ENCODE results near the gene PLXNA1.

PLXNA1 gene

GRCh38 chr3:127017781-127018180, 34.9 kb downstream of the PLXNA1 start:
- DNase-seq (ENCODE audit: low read depth in 3 of 3): no peak

- DNase-seq (ENCODE audit: low read depth in 3 of 3): no peak
Measured at GRCh38 chr3:127018306-127018828, 35.5 kb downstream of the PLXNA1 start.

DNA sequence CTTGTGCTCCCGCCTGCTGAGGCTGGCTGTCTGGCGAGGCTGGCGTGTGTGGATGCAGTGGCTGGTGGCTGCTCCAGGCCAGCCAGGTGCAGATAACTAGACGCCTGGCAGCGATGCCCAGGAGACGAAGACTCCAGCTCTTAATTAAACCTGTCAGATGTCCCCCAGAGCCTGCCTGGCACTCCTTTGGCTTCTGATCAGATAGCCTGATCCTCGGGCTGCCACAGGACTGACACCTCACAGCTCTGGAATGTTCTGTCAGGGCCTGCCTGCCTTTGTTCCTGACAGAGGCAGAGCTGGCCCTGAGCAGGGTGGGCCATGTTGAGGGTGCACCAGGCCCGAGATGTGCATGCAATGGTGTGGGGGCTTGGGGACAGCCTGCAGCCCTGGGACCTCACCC, 36.5 kb downstream of the PLXNA1 start:
- DNase-seq (ENCODE audit: low read depth in 3 of 3): no peak

- no peak for DNase-seq (ENCODE audit: low read depth in 3 of 3)
Measured at GRCh38 chr3:127020543-127020942, 37.6 kb downstream of the PLXNA1 start.

- DNase-seq (ENCODE audit: low read depth in 3 of 3): no peak
Measured at GRCh38 chr3:127022849-127023248, 39.9 kb downstream of the PLXNA1 start.

GRCh38 chr3:127025456-127025855, 42.5 kb downstream of the PLXNA1 start:
- no peak for DNase-seq (ENCODE audit: low read depth in 3 of 3)

DNA sequence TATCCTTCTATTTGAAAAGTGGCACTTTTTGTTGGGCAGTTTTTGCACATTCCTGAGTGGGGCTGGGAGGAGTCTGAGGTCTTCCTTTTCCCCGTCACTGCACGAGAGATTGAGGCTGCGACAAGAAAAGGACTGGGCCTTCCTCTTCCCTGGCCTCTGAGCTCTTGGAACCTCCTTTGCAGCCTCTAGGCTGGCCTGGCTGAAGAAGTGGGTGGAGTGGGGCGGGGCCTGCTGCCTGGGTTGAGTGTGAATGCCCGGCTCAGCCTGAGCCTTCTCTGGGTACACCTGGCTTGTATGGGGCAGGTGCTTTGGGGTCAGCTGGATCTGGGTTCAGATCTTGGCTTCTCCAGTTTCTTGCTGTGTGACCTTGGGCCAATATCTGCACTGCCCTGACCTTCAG, 43.1 kb downstream of the PLXNA1 start:
- DNase-seq (ENCODE audit: low read depth in 3 of 3): no peak

GRCh38 chr3:127026661-127027060, 43.7 kb downstream of the PLXNA1 start:
- DNase-seq (ENCODE audit: low read depth in 3 of 3): no peak

DNA sequence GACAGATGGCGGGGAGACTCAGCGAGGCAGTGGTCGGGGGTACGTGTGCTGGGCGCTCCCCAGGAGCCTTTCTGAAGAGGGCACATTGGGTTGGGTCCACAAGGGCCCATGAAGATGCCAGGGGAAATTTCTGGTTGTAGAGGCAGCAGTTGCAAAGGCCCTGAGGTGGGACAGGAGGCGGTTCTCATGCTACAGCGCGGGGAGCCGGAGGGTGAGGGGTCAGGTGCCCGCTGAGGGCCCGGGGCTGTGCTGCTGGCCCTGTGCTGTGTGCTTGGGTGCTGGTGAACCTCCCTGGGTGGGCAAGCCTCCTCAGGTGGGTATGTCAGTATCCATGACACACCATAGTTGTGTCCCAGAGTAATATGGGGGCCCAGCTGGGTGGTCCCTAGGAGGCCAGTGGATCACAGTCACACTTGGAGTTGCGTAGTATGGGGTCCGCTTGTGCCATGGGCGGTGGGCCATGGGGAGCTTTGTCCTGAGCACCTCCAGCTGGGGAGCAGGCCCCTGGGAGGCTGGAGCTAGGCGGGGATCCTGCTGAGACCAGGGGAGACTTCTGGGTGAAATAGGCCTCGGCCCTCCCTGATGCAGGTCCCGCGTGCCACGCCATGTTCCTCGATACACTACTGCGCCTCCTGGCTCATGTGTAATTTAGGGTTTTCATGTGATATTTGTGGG, 44.3 kb downstream of the PLXNA1 start:
- DNase-seq (ENCODE audit: low read depth in 3 of 3): no peak

- DNase-seq (ENCODE audit: low read depth in 3 of 3): no peak
Measured at GRCh38 chr3:127027811-127028548, 45.1 kb downstream of the PLXNA1 start.

GRCh38 chr3:127028781-127029657, 46.1 kb downstream of the PLXNA1 start:
- no peak for DNase-seq (ENCODE audit: low read depth in 3 of 3)

DNA sequence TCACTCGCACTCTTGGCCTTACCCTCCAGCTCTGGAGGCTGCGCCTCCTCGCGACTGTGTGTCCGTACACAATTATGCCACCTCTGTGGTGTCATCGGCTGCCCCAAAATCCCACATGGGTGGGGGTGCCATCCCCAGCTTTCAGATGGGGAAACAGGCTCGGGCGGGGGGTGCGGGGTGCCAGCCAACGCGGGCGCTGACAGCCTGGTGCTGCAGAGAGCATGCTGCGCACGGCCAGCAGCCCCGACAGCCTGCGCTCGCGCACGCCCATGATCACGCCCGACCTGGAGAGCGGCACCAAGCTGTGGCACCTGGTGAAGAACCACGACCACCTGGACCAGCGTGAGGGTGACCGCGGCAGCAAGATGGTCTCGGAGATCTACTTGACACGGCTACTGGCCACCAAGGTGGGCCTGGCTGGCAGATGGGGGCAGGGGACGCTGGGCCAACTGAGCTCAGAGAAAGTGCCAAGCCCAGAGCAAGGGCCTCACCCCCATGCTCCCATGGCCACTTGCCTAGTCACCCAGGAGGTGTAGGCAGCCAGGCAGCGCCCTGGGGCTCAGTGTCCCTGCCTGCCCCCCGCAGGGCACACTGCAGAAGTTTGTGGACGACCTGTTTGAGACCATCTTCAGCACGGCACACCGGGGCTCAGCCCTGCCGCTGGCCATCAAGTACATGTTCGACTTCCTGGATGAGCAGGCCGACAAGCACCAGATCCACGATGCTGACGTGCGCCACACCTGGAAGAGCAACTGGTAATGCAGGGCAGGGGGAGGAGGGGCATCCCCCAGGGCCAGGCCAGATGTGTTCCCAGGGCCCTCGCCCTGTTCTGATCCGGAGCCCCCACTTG, 47.0 kb downstream of the PLXNA1 start:
- no peak for DNase-seq (ENCODE audit: low read depth in 3 of 3)

- no peak for DNase-seq (ENCODE audit: low read depth in 3 of 3)
Measured at GRCh38 chr3:127030508-127031412, 47.8 kb downstream of the PLXNA1 start.

DNA sequence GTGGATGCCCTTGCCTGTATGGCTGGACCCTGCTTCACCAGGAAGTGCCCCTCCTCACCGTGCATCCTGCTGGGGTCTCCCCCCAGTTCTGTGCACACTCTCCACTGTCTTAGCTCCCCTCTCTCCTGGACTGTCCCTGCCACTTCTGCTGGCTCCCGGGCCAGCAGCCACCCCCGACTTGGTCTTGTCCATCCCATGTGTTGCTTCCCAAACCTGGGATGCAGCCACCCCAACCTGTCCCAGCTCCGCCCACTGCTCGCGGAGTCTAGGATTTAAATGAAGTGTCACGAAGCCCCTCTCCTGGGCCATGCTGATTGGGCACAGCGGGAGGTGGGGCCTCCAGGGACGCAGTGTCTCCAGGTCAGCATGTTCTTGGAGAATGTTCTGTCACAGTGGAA, 48.5 kb downstream of the PLXNA1 start:
- no peak for DNase-seq (ENCODE audit: low read depth in 3 of 3)

GRCh38 chr3:127031845-127032244, 48.9 kb downstream of the PLXNA1 start:
- DNase-seq (ENCODE audit: low read depth in 3 of 3): no peak

- DNase-seq (ENCODE audit: low read depth in 3 of 3): no peak
Measured at GRCh38 chr3:127032296-127032990, 49.5 kb downstream of the PLXNA1 start.

Measured in stimulated activated CD4-positive, alpha-beta T cell treated with anti-CD3 and anti-CD28 coated beads, TNF-alpha, amount 100 ng/mL, for 24 hours (primary cell).